GM21717 (cell line): Measurements from ENCODE around the gene GLI3.

Experiments used
- ATAC-seq: cut with Tn5 transposase; IDR thresholded peaks from one replicate; pipeline ENCODE4 v1.9.1; 2021; ENCODE audit warnings: mild to moderate bottlenecking, moderate library complexity; ENCODE audit not compliant: unreplicated experiment

The GLI3 gene

DNA sequence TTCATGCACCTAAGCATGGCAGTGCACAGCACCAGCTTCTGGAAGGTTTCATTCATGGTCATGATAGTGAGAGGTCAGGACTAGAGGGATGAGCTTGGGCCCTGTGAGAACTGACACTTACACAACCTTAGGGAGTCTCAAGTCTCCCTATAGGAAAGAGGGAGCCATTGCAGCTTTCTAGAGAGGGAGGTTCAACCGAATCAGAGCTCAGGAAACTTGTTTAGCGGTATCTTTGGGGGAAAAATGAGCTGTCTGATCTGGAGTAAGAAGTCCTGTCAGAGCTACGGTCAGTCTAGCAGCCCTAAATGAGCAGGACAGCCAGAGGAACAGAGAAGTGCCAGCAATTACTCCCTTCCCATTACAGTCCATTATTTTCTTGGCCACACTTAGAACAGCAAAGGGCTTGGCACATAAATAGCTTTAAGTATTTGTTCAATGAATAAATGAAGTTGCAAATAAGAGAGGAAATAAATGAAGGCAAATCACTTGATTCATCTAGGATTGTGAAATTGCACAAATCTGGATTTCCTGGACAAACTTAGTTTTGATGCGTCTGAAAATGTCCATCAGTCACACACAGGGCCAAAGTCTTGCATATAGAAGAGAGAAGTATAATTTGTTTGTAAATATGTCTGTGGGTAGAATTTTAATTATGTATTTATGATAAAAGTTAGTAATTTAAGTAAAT, 262.0 kb downstream of the GLI3 start:
- no peak for ATAC-seq

DNA sequence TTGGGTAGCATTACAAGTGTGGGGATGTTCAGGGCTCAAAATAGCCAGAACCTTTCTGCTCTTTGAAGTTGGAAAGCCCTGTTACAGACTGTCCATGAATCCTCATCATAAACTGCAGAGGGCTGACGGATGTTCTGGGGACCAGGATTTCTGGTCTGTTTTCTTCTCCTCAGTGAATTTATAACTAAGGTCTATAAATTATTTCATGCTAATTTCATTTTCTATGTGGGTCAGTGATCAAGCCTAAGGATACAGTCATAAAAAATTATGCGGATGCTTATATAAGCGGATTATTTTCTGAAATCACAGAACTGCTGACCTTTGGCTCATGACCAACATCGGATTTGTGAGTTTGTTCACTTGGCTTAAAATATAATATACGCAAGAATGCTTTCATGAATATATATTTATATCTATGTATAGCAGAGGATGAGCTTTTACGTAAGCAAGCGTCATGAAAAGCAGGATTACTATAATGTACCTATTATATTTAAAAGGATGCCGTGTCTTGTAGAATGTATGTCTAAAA, 263.7 kb downstream of the GLI3 start:
- no peak for ATAC-seq

DNA sequence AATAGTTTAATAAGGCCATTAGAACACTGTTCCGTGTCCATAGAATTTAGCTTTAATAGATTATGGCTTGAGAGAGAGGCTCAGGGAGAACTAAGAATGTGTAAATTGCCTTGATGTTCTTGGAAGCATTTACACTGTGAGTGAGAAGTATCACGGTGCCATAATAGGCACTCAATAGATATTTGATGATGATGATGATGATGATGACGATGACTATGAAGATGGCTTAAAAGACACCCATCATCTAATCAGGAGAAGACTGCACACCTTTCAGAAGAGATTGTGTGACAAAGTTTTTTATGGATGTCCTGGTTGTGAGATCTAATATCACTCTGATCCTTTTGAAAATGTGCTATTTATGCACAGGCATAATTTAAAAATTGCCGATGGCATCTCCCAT, 264.2 kb downstream of the GLI3 start:
- no peak for ATAC-seq

DNA sequence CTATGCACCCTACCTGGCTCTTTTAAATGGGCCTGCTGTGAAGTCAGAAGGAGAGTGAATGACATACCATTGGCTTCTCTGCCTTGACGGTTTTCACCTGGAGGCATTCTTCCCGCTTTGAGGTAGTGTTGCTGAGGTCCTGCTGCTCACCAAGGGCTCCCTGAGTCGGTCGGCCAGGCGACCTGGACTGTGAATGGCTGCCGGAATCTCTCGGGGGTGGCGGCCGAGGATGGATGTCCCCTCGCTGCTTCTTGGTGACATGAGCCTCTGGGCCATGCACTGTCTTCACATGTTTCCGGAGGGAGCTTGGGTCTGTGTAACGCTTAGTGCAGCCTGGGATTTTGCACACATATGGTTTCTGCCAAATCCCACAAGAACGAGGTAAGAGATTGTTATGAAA, 264.7 kb downstream of the GLI3 start:
- no peak for ATAC-seq

DNA sequence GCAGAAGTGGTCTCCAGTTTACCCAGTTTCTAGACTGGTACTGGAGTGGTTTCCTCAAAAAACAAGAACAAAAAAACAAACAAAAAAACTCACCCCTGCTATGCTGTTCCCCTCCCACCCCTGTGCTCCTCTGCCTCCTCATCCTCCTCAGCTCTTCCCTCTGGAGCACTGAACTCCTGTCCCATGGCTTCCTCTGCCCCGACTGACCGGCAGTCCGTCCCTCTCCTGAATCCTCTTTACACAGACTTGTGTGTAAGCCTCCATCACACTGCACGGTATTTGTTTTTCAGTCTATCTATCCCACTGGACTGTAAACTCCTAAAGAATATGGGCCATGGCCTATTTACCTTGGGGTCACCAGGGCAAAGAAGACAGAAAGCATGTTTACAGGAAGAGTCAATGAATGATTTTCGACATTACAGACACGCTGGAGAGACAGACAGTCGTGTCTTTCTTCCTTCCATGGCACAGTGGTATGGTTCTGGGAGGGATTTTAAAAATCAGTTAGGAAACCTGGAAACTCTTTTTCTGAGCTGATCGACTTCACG, 265.3 kb downstream of the GLI3 start:
- ATAC-seq = no peak

DNA sequence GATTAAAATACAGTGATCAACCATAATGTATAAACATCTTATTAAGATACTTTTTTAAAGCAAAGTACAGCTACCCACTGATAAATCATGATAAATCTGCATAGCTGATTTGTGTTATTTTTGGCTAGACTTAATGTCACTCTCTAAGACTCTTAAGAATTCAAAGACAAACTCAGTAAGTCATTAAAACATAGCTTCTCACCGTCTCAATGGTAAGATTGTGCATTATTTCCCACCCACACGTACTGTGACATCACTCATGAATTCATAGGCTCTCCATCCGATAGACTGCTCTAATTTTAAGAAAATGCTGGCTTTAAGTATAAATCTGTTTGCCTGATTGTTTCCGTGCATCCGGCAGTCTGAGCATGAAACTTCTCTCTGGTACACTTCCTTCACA, 266.1 kb downstream of the GLI3 start:
- no peak for ATAC-seq

DNA sequence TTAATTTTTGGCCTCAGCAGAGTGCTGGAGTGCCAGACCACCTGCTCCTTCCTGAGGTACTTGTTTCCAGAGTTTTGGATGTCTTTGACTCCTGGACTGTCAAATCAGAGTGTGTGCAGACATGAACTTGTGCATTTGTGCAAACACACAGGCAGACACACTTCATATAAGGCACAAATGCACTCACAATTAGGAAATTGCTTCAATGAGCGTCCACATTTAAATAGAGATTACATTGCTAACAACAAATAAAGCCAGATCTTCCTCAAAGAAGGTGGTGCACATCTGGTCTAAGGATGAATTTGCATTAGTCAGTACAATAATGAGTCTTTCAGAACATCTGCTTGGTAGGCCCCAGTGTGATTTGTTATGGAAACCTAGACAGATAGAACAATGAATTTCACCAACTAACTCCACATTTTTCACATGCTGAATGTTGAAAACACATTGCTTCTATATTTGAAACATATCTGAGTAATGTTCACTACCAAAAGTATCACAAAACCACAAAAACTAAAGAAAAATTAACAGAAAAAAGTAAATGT, 267.4 kb downstream of the GLI3 start:
- ATAC-seq = no peak

DNA sequence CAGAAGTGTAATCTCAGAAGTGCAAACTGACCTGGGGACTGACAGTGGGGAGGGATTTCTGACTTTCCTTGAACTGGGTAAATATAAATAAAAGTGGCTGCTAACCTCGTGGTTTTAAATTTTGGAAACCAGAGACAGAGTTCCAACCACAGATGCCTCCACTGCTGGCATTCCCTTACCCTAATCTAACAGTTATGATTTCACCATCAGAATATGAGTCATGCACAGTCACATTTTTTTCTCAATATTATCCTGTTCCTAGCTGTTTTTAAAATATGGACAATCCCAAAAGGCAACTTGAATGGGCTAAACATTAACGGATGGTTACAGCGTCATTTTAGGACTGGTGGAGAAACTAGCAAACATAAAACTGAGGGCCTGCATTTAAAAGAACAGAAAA, 269.9 kb downstream of the GLI3 start:
- no peak for ATAC-seq

DNA sequence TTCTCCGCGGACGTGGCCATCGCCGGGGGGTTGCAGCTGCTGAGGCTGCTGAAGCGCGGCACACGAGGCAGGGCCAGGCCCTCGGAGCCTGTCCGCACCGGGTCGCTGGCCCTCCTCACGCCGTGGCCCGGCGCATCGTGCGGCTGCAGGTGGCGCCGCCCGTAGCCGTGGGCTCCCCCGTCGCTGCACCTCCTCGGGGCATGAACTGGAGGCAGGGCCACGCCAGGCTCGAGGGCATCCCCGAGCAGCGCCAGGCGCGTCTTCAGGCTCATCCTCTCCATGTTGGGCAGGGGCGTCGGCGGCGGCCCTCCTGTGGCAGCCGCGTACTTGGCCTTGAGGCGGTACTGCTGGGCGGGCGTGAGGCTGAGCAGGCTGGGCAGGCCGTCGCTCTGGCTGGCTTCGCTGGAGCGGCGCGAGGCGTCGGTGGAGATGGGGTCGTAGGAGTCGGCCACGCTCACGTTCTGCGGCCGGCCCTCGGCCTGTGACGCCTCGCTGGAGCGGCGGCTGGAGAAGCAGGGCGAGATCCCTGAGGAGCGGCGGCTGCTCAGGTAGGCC, 271.0 kb downstream of the GLI3 start:
- ATAC-seq = no peak

DNA sequence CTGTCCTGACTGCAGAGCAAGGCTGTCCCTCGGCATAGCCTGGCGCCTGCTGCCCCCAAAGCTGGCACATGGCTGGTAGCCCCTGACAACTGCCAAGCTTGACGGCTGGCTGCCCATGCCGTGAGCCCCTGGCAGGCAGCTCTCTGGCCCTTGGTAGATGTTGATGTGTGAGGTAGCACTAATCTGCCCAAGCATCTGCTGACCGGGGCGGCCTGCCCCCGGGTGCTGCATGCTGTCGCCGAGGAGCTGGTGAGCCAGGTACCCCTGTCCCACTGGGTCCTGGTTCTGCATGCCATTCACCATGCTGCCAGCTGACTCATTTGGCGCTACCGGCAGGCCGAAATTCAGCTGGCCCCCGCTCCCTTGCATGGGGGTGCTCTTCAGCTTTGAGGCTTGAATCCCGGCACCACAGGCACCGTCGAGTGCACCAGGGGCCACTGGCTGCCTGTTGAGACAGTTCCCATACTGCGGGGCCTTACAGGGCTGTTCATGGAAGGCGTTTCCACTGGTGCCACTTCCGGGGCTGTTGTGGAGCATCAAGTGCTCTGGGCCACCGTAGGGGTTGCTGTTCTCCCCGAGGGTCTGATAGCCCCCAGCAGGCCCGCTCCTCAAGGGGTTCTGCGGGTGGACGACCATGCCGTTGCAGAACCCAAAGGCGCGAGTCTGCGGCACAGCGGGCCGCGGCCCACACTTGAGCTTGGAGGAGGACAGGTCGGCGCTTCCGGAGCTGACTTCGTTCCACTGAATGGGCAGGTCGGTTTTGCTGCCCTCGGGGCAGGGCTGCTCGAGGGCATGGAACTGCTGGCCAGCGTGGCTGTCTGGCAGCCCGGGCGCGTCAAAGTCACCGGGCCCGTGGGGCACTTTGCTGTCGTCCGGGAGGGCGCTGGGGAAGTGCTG, 271.9 kb downstream of the GLI3 start:
- ATAC-seq = no peak

DNA sequence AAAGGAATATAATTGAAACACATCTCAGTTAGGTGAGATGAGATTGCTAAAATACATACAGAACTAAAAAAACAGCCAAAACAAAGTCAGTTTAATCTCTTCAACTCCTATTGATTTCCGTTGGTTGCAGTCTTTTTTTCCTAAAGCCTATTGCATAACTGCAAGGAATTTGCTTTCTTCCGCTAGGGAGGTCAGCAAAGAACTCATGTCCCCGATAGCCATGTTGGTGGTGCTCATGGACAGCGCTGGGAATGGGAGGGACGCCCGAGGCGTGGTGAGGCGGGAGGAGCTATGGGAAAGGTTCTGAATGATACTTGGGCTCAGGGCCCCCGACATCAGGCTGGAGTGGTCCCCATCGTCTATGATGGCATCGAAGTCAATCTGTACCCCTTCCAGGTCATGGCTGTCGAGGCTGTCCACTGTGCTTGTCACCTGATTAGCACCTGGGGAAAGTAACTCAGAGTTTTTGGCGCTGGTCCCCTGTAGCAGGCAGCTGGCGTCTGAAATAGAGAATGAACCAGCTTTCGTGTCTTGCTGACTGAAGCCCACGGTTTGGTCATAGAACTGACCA, 272.7 kb downstream of the GLI3 start:
- ATAC-seq = no peak

DNA sequence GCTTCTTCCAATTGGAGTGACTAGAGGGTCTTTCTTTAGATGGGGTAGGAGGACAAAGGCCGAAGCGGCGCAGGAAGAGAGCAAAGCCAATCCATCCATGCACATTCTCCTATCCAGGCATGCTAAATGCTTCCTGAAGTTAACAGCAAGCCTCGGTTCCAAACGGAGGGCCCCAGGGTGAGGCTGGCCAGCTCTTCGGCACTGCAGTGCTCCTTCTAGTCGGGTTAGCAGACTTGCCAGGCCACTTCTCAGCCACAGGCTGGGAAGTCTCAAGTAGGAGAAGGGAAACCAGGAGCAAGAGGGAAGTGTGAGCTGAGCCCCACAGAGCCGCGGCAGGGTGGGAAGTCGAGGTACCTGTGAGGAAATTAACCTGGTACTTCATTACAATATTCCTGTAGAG, 280.3 kb downstream of the GLI3 start:
- no peak for ATAC-seq

DNA sequence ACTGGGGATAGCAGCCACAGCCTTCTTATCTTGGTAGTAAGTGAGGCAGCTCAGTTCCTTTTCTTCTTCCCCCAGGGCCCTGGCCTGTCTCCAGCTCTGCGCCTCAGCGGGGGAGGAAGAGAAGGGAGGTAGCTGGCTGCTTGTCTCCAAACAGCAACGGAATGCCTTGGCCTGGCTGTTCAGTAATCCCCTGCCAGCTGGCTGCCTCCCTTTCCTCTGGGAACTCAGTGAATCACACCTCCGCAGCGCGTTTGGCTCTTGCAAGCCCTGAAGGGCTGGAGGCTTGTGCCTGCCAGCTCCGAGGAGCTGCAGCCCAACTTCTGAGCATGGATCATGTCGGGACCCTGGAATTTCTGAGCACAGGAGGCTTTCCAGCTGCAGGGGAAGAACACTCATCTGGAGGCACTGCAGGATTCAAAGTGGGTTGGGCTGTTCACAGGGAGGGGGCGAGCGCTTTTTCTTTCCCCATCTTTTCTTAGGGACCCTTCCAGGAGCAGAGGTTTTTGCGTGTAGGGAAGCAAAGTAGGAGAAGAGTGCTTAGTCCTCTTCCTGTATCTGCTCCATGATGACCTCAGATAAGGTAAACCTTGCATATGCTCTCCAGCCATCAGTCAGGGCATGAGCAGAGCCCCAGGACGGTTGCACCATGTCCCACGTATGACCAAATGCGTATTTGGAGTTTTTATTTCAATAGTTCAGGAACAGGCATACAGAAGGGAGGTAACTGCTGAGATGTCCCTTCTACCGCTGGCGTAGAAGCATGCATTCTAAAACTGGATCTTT, 280.9 kb downstream of the GLI3 start:
- ATAC-seq = no peak

DNA sequence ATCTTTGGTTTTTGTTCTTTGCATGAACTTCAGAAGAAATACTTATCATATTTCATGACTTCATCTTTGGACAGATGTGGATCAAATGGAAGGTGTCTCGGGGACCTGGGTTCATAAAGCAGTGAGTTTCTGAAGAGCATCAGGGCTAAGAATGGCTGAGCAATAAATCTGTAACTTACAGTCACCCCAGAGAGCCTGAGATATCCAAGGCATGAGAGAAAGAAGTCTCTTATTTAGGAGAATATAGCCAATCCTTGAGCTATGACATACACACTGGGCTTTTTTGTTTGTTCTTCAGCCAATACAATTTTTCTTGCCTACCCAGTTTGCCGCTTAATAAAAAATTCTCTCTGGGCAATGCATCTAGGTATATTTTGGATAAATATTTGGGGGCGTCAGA, 281.6 kb downstream of the GLI3 start:
- no peak for ATAC-seq

DNA sequence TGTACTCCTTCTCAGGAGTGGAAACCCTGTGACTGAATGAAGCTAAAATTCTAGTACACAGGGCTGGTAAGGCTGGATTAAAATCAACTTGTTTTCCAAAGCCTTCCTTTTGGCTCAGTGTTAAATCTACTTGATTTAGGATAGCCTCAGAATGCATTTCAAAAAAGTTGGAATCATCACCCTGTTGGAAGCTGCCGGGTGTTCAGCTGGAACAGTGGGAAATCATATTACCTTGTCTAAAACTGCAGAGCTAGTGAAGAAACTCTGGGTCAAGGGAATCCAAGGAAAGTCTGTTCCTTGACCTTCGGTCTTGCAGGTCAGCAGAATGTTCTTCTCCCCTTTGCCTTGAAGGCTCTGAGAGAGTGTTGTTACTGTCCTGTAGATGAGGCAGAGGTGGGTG, 282.0 kb downstream of the GLI3 start:
- ATAC-seq = no peak

DNA sequence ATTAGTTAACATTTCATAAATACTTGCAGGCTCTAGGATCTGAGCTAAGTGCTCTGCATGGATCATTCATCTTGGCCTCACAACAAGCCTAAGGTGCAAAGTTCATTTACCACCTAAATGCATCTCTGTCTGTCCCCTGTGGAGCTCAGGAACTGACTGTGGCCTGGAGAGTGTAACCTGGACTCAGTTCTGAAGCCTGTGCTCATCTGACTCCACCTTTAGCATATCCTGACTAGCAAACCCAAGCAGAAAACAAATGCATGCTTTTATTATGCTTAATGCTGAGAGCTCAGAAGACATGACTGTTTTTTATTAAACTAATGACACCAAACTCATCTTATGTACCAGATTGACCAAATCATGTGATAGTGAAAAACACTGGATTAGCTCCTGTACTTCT, 288.5 kb downstream of the GLI3 start:
- no peak for ATAC-seq

DNA sequence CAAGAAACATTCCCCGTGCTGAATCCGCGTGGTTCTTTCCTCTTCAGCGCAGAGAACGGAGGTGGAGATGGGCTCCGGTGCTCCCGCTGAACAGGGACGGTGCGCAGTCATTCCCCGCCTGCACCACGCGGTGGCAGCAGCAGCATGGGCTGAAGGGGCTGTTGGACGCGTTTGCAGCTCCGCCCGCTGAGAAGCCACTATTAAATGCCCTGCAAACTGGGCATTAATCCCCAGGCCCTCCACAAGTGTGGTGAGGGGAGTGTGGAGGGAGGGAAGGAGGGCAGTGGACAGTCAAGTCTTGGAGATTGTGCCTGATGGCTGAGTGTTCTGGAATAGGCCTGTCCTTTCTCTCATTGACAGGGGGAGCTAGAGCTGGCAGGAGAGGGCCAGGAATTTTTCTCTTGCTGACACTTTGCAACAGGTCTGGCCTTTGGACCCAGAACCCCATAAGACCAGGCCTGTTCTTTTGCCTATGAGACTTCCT, 293.9 kb downstream of the GLI3 start:
- peak; percentile 85 for ATAC-seq

DNA sequence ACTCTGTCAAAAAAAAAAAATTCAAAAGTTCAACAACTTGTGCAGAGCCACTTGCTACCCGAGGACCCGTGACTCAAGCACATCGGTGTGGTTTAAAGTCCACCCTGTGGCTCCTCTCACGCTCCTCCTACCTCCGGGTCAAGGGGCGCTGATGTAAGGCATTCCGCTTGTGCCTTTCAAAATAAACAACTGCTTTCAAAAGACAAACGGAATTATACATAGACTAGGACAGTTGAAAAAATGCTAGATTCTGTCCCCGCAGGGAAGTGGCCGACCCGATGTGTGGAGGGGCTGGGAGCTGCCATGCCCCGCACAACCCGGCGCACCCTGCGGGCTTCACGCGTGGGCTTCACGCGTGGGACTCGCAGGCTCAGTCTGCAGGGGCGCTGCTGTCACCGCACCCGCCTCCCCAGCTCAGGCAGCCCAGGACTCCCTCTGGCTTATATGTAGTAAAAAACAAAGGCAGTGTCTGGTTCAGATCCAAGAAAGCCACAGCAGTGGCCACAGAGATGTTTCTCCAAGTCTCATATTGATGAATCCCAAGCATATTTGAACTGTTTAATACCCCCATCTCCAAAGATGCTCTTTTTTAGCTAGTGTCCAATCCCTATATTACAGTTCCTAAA, 294.4 kb downstream of the GLI3 start:
- ATAC-seq = no peak

DNA sequence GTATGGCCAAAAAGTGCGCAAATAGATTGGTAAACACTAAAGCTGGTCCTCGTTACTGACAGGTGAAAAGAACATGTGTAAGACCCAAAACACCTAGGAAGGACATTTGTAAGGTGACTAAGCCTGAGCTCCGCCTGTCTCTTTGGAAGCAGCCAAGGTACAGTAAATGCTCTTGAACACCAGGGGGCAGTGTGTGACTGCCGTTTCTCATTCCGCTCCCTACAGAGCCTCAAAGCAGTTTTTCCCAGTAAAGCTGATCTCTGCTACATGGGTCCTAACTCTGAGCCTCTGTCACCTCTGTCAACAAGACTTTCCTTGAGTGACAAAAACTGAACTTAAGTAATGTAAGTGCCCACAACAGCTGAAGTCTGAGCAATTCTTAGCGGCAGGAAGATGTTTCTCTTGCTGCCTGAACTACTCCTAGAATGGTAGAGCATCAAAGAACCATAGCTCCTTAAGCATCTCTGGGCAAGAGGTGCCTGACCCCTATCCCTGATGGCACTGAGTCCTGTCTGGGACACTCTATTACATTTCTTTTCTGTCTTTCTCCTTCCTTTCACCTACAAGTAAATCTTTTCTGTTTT, 296.2 kb downstream of the GLI3 start:
- ATAC-seq = peak; percentile 81
